H9 (cell line): ENCODE results near the gene TMPRSS6. TPM values are rescaled to one million over a fixed set of nuclear protein-coding genes. Genes with fewer than 3 reads are reported as not detected.

Experiments
- DNase-seq: peaks from one replicate; pipeline ENCODE4 v3.0.0-alpha.2; 2017
- H2AFZ ChIP-seq: one replicate; pipeline ENCODE4 v1.6.1; 2013; ENCODE audit warnings: mild to moderate bottlenecking, low read length, control low read depth, moderate library complexity
- H2AK5ac ChIP-seq: 2 replicates; pipeline ENCODE4 v1.6.1; 2013; ENCODE audit warnings: low read length, control low read depth, mixed read lengths; ENCODE audit not compliant: insufficient read length
- H2BK120ac ChIP-seq: one replicate; pipeline ENCODE4 v1.6.1; 2013; ENCODE audit warnings: low read depth, mild to moderate bottlenecking, low read length, control low read depth, inconsistent platforms; ENCODE audit not compliant: poor library complexity, severe bottlenecking
- H2BK12ac ChIP-seq: 2 replicates; pipeline ENCODE4 v1.6.1; 2013; ENCODE audit warnings: low read length, control low read depth, mixed read lengths, low read depth; ENCODE audit not compliant: insufficient read length
- H2BK15ac ChIP-seq: 2 replicates; pipeline ENCODE4 v1.6.1; 2013; ENCODE audit warnings: low read depth, low read length, control low read depth
- H2BK20ac ChIP-seq: one replicate; pipeline ENCODE4 v1.6.1; 2013; ENCODE audit warnings: low read depth, mild to moderate bottlenecking, low read length, control low read depth, inconsistent platforms; ENCODE audit not compliant: poor library complexity, severe bottlenecking
- H2BK5ac ChIP-seq: 2 replicates; pipeline ENCODE4 v1.6.1; 2013; ENCODE audit warnings: low read length, control low read depth, mixed read lengths; ENCODE audit not compliant: insufficient read length
- H3K14ac ChIP-seq: 2 replicates; pipeline ENCODE4 v1.6.1; 2013; ENCODE audit warnings: low read length, control low read depth; ENCODE audit not compliant: insufficient read depth
- H3K18ac ChIP-seq: 2 replicates; pipeline ENCODE4 v1.6.1; 2013; ENCODE audit warnings: low read depth, mild to moderate bottlenecking, mixed read lengths, low read length, control low read depth; ENCODE audit not compliant: insufficient read length
- H3K23ac ChIP-seq: 2 replicates; pipeline ENCODE4 v1.6.1; 2013; ENCODE audit warnings: low read length, control low read depth, mixed read lengths, low read depth; ENCODE audit not compliant: insufficient read length
- H3K23me2 ChIP-seq: 2 replicates; pipeline ENCODE4 v1.6.1; 2013; ENCODE audit warnings: low read depth, mild to moderate bottlenecking, mixed read lengths, low read length, control low read depth; ENCODE audit not compliant: insufficient read length, poor library complexity, severe bottlenecking
- H3K27ac ChIP-seq: 2 replicates; pipeline ENCODE4 v1.5.1; 2013; ENCODE audit warnings: low read length, control low read depth, mixed read lengths, low read depth; ENCODE audit not compliant: insufficient read length
- H3K27me3 ChIP-seq: 2 replicates; pipeline ENCODE4 v1.6.1; 2013; ENCODE audit warnings: low read length, control low read depth, inconsistent platforms; ENCODE audit not compliant: insufficient read depth
- H3K4ac ChIP-seq: 2 replicates; pipeline ENCODE4 v1.6.1; 2013; ENCODE audit warnings: low read depth, mild to moderate bottlenecking, control low read depth, inconsistent platforms, low read length, moderate library complexity
- H3K4me1 ChIP-seq: 2 replicates; pipeline ENCODE4 v1.6.1; 2013; ENCODE audit warnings: low read length, control low read depth, inconsistent platforms; ENCODE audit not compliant: insufficient read depth
- H3K4me2 ChIP-seq: 2 replicates; pipeline ENCODE4 v1.6.1; 2013; ENCODE audit warnings: low read length, control low read depth, mixed read lengths; ENCODE audit not compliant: insufficient read length, insufficient read depth
- H3K56ac ChIP-seq: 2 replicates; pipeline ENCODE4 v1.6.1; 2013; ENCODE audit warnings: low read depth, mild to moderate bottlenecking, mixed read lengths, low read length, control low read depth; ENCODE audit not compliant: insufficient read length
- H3K79me1 ChIP-seq: 2 replicates; pipeline ENCODE4 v1.6.1; 2013; ENCODE audit warnings: low read depth, mild to moderate bottlenecking, moderate library complexity, low read length, control low read depth, inconsistent platforms; ENCODE audit not compliant: insufficient read depth, poor library complexity, severe bottlenecking
- H3K79me2 ChIP-seq: 2 replicates; pipeline ENCODE4 v1.6.1; 2013; ENCODE audit warnings: low read length, control low read depth, inconsistent platforms; ENCODE audit not compliant: insufficient read depth
- H3K9ac ChIP-seq: 2 replicates; pipeline ENCODE4 v1.6.1; 2013; ENCODE audit warnings: low read length, control low read depth, mixed read lengths; ENCODE audit not compliant: insufficient read length; ENCODE audit errors: extremely low read depth
- H3K9me3 ChIP-seq: one replicate; pipeline ENCODE4 v1.6.1; 2013; ENCODE audit warnings: low read depth, low read length, inconsistent platforms; ENCODE audit not compliant: control insufficient read depth
- H3T11ph ChIP-seq: one replicate; pipeline ENCODE4 v1.6.1; 2013; ENCODE audit warnings: mild to moderate bottlenecking, low read length, control low read depth, inconsistent platforms
- H4K20me1 ChIP-seq: one replicate; pipeline ENCODE4 v1.6.1; 2013; ENCODE audit not compliant: control insufficient read depth, insufficient read length, insufficient read depth
- H4K5ac ChIP-seq: 2 replicates; pipeline ENCODE4 v1.6.1; 2013; ENCODE audit warnings: low read depth, mild to moderate bottlenecking, mixed read lengths, low read length, control low read depth; ENCODE audit not compliant: insufficient read length
- H4K8ac ChIP-seq: replicated peaks from 2 replicates; pipeline ENCODE4 v1.6.1; 2013; ENCODE audit warnings: low read length, control low read depth, mixed read lengths, low read depth; ENCODE audit not compliant: insufficient read length
- H4K91ac ChIP-seq: 2 replicates; pipeline ENCODE4 v1.6.1; 2013; ENCODE audit warnings: low read depth, mild to moderate bottlenecking, moderate library complexity, mixed read lengths, low read length, control low read depth; ENCODE audit not compliant: insufficient read length
- H3K27ac Mint-ChIP-seq, 3 experiments: 2 replicates in 2 of 3; 3 replicates in 1 of 3; pipeline ENCODE4 v1.8.0; 2020 to 2021; ENCODE audit warnings: mixed read lengths in 3 of 3, mild to moderate bottlenecking in 1 of 3, moderate library complexity in 1 of 3
- H3K27me3 Mint-ChIP-seq: 2 replicates; pipeline ENCODE4 v1.8.0; 2021; ENCODE audit warnings: low read depth, mild to moderate bottlenecking, moderate library complexity, mixed read lengths
- H3K36me3 Mint-ChIP-seq, 3 experiments: 2 replicates in 2 of 3; 3 replicates in 1 of 3; pipeline ENCODE4 v1.8.0; 2020 to 2021; ENCODE audit warnings: low read depth in 3 of 3, mixed read lengths in 3 of 3; ENCODE audit not compliant: insufficient read depth in 1 of 3
- H3K4me1 Mint-ChIP-seq, 2 experiments: 2 replicates each; pipeline ENCODE4 v1.8.0; 2020; ENCODE audit warnings: mixed read lengths in 2 of 2
- H3K4me3 Mint-ChIP-seq, 2 experiments: 2 replicates in 1 of 2; 3 replicates in 1 of 2; pipeline ENCODE4 v1.8.0; 2020 to 2021; ENCODE audit warnings: mild to moderate bottlenecking in 2 of 2, mixed read lengths in 2 of 2, moderate library complexity in 1 of 2
- H3K9me3 Mint-ChIP-seq, 2 experiments: 2 replicates in 1 of 2; 3 replicates in 1 of 2; pipeline ENCODE4 v1.8.0; 2020; ENCODE audit warnings: mild to moderate bottlenecking in 2 of 2, mixed read lengths in 2 of 2, moderate library complexity in 1 of 2
- CTCF ChIP-seq: fragments of 200-600 bp; sonication (generic); conservative IDR thresholded peaks from 3 replicates; pipeline ENCODE4 v1.8.0; 2021; ENCODE audit warnings: antibody characterized with exemption, mild to moderate bottlenecking
- WGBS: extraction: QIAGEN DNeasy Blood & Tissue Kit; methylation state at CpG from one replicate; pipeline ENCODE4 v1.1.7; 2013; ENCODE audit warnings: missing lambda C conversion rate, low lambda C conversion rate, mixed read lengths; ENCODE audit not compliant: insufficient read length; ENCODE audit errors: extremely low coverage; 5-methylcytosine and 5-hydroxymethylcytosine counted together
- total RNA-seq: library from RNA; stranded (reverse); gene quantifications from 2 replicates; pipeline ENCODE4 v1.2.1, GENCODE V29; 2021

Gene TMPRSS6
- total RNA-seq, 1 experiment from 2014 or later = not detected

- H3K27ac Mint-ChIP-seq = peak overlapping the region in 1 of 3 experiments; percentile 68; a peak in 1 of 7 replicates
- no CpG with 5 or more reads among the region's 45 CpGs for WGBS
- Histone ChIP-seq H4K8ac (no peak overlapping the region), H3K23me2 (peaks cover 3% of the 10 kb centered on the region), H4K20me1 (peaks cover 3% of the 10 kb centered on the region), H2AK5ac (no peak overlapping the region), H3K4me1 (peaks cover 6% of the 10 kb centered on the region; the same call in 1 of the 2 replicates), H4K91ac (no peak overlapping the region), H3K9me3 (no peaks in the 10 kb centered on the region), H2BK5ac (no peak overlapping the region), H3K79me1 (no peaks in the 10 kb centered on the region), H3K4me2 (peak overlapping the region; percentile 64), H3K23ac (no peak overlapping the region), H4K5ac (no peak overlapping the region), H3K9ac (peak overlapping the region; percentile 62), H3K56ac (no peak overlapping the region), H3K14ac (peak overlapping the region; percentile 38), H3K4ac (no peak overlapping the region), H3K27me3 (no peaks in the 10 kb centered on the region), H2BK12ac (no peak overlapping the region), H3K79me2 (peaks cover 2% of the 10 kb centered on the region; the same call in 1 of the 2 replicates), H2BK15ac (no peak overlapping the region), H3K18ac (no peak overlapping the region), H3K27ac (no peak overlapping the region), H3T11ph (no peak overlapping the region), H2BK20ac (no peak overlapping the region), H2BK120ac (no peak overlapping the region), H2AFZ (no peak overlapping the region)
- no peak for TF ChIP-seq CTCF
- H3K4me1 Mint-ChIP-seq = peaks cover 23 to 32% of the 10 kb centered on the region in 2 experiments
- no peak for DNase-seq
- H3K9me3 Mint-ChIP-seq = no peaks in the 10 kb centered on the region
- H3K36me3 Mint-ChIP-seq = peaks cover 5 to 14% (median 13%) of the 10 kb centered on the region in 3 experiments; a peak in 6 of 7 replicates
- no peaks in the 10 kb centered on the region for H3K27me3 Mint-ChIP-seq
- peak overlapping the region; percentile 80 to 86 for H3K4me3 Mint-ChIP-seq
These were observed 91.3 kb downstream of the TMPRSS6 start for GRCh38 chr22:37018086-37018814.
